Activated naive CD4-positive, alpha-beta T cell treated with anti-CD3 and anti-CD28 coated beads, Interleukin-2, amount 10 ng/mL, durations not matched to agents 7 days and 5 days (primary cell): ENCODE data around the gene ZNRF1.

Experiments
- CTCF ChIA-PET: fragments of 350-600 bp; sonication (Branson Sonifier 250); formaldehyde crosslinking; loops from one replicate; lab custom pipeline; 2021; ENCODE audit warnings: antibody characterized with exemption; lab: Charles Lee
- DNase-seq: peaks from one replicate; pipeline ENCODE4 v3.0.0-alpha.2; 2020
- H3K27ac Mint-ChIP-seq: one replicate; pipeline ENCODE4 v1.8.0; 2021; ENCODE audit warnings: mild to moderate bottlenecking, moderate library complexity, mixed read lengths
- H3K27me3 Mint-ChIP-seq: one replicate; pipeline ENCODE4 v1.8.0; 2021; ENCODE audit warnings: mild to moderate bottlenecking, mixed read lengths
- H3K36me3 Mint-ChIP-seq: one replicate; pipeline ENCODE4 v1.8.0; 2021; ENCODE audit warnings: mixed read lengths
- H3K4me1 Mint-ChIP-seq: one replicate; pipeline ENCODE4 v1.8.0; 2021; ENCODE audit warnings: mixed read lengths
- H3K4me3 Mint-ChIP-seq: one replicate; pipeline ENCODE4 v1.8.0; 2021; ENCODE audit warnings: mild to moderate bottlenecking, moderate library complexity, mixed read lengths
- H3K9me3 Mint-ChIP-seq: one replicate; pipeline ENCODE4 v1.8.0; 2021; ENCODE audit warnings: mixed read lengths

The ZNRF1 gene

DNA sequence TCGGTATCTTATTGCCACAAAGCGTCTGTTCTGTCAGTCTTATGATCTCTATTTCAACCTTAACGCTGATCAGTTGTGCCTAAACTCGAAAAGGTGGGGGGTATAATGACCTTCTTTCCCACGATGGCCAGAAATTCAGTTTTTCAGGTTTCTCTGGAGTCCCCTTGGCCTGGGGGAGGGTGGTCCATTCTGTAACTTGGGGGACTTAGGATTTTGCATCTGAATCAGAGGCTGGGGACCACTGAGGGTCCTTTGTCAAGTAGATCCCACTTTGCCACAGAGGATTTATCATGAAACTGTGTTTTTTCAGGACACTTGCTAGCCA, 7.6 kb upstream of the ZNRF1 start:
- CTCF ChIA-PET = no interaction called here
- DNase-seq = no peak
- Mint-ChIP-seq H3K36me3 (no peaks in the 10 kb centered on the region), H3K27ac (no peak overlapping the region), H3K27me3 (peaks cover 35% of the 10 kb centered on the region), H3K4me1 (no peaks in the 10 kb centered on the region), H3K4me3 (no peak overlapping the region), H3K9me3 (no peaks in the 10 kb centered on the region)

DNA sequence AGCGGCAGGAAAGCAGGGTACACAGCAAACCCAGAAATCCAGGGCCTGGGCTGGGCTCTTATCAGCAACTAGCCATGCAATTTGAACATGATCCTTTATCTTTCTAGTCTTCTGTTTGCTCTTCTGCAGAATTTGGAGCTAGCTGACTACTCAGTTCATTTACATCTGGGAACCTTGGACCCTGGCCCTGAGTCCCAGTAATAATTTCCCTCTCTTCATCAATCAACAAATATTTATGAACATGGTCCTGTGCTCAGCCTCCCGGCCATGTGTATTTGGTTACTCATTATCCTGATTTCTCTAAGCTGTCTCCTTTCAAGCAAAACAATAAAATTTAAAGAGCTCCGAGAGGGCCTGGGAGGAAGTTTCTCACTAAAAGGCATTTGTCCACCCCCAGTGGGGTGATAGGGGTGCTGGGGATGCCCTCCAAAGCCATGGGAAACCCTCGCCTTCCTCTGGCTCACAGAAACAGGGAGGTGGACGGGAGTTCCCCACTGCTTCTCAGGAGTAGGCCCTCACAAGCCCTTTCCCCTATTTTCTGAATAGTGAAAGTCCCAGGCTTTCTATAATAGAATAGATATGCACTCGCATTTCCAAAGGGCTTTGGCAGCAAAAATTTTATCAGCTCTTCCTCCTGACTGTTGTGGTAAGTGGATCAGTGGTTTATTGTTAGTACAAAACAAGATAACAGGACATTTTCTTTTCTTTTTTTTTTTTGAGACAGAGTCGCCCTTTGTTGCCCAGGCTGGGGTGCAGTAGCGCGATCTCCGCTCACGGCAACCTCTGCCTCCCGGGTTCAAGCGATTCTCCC, 7.0 kb upstream of the ZNRF1 start:
- Mint-ChIP-seq H3K4me1 (no peaks in the 10 kb centered on the region), H3K9me3 (no peaks in the 10 kb centered on the region), H3K36me3 (no peaks in the 10 kb centered on the region), H3K27ac (no peak overlapping the region), H3K4me3 (no peak overlapping the region), H3K27me3 (peaks cover 35% of the 10 kb centered on the region)
- CTCF ChIA-PET = interaction anchor here (1.1 to 2.5 kb wide), 3 partner anchors 108 to 120 kb away, joined by 3 to 16 read pairs (median 3); no protein-coding TSS in a partner anchor
- DNase-seq = no peak

DNA sequence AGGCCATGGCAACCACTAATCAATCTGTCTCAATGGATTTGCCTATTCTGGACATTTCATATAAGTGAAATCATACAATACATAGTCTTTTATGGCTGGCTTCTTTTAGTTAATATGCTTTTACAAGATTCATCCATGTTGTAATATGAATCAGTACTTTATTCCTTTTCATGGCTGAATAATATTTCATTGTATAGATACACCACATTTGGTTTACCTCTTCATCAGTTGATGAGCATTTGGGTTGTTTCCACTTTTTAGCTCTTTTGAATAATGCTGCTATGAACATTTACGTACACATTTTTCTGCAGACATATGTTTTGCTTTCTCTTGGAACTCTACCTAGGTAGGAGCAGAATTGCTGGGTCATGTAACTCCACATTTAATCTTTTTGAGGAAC, 2.8 kb upstream of the ZNRF1 start:
- no peaks in the 10 kb centered on the region for H3K9me3 Mint-ChIP-seq
- peaks cover 2% of the 10 kb centered on the region for H3K36me3 Mint-ChIP-seq
- no peak for DNase-seq
- no peak overlapping the region for H3K4me3 Mint-ChIP-seq
- no peak overlapping the region for H3K27ac Mint-ChIP-seq
- CTCF ChIA-PET = interaction anchor here (1.0 to 6.2 kb wide), 3 partner anchors 9 to 114 kb away, joined by 3 to 135 read pairs (median 19); partner anchors contain the start of gene WDR59
- H3K27me3 Mint-ChIP-seq = peaks cover 44% of the 10 kb centered on the region
- H3K4me1 Mint-ChIP-seq = peaks cover 18% of the 10 kb centered on the region

DNA sequence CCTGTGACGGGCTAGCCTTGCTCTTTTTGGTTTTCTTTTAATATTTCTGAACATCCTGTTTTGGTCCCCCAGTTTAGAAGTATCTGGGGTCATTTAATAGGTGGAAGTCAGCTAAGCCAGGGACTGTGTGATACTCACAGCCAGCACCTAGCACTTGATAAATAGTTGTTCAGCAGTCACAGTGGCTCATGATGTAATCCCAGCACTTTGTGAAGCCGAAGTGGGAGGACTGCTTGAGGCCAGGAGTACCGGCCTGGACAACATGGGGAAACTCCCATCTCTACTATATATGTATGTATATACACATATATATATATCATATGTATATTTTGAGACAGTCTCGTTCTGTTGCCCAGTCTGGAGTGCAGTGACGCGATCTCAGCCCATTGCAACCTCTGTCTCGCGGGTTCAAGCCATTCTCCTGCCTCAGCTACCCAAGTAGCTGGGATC, 1.8 kb upstream of the ZNRF1 start:
- H3K27me3 Mint-ChIP-seq = peaks cover 37% of the 10 kb centered on the region
- H3K4me1 Mint-ChIP-seq = peaks cover 20% of the 10 kb centered on the region
- peaks cover 2% of the 10 kb centered on the region for H3K36me3 Mint-ChIP-seq
- no peak overlapping the region for H3K4me3 Mint-ChIP-seq
- H3K27ac Mint-ChIP-seq = no peak overlapping the region
- no peak for DNase-seq
- H3K9me3 Mint-ChIP-seq = no peaks in the 10 kb centered on the region
- CTCF ChIA-PET = interaction anchor here (3.3 to 6.2 kb wide), 2 partner anchors 12 to 113 kb away, joined by 19 to 135 read pairs; partner anchors contain the start of gene WDR59

DNA sequence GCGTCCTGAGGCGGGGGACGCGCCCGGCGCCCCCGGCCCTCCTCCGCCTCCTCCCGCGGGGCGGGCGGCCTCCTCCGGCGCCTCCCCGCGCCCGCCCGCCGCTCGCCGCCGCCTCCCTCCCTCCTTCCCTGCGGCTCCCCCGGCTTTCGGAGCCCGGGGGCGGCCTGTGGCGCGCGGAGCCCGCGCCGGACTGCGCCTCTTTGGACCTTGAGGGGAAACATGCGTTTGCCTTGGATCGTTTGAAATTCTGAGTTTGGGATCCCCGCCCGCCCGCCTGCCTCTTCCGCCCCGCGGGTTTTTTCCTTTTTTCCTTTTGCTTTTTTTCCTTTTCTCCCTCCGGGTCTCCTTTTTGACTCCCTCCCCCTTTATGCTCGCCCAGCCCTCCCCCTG, 390 bp downstream of the ZNRF1 start:
- Mint-ChIP-seq H3K27ac (no peak overlapping the region), H3K27me3 (peaks cover 27% of the 10 kb centered on the region), H3K36me3 (peaks cover 2% of the 10 kb centered on the region), H3K9me3 (no peaks in the 10 kb centered on the region), H3K4me3 (peak overlapping the region; percentile 69), H3K4me1 (peaks cover 20% of the 10 kb centered on the region)
- CTCF ChIA-PET = interaction anchor here (0.5 to 6.2 kb wide), 6 partner anchors 14 to 201 kb away, joined by 3 to 135 read pairs (median 6); partner anchors contain the start of gene WDR59
- DNase-seq = peak; percentile 47

DNA sequence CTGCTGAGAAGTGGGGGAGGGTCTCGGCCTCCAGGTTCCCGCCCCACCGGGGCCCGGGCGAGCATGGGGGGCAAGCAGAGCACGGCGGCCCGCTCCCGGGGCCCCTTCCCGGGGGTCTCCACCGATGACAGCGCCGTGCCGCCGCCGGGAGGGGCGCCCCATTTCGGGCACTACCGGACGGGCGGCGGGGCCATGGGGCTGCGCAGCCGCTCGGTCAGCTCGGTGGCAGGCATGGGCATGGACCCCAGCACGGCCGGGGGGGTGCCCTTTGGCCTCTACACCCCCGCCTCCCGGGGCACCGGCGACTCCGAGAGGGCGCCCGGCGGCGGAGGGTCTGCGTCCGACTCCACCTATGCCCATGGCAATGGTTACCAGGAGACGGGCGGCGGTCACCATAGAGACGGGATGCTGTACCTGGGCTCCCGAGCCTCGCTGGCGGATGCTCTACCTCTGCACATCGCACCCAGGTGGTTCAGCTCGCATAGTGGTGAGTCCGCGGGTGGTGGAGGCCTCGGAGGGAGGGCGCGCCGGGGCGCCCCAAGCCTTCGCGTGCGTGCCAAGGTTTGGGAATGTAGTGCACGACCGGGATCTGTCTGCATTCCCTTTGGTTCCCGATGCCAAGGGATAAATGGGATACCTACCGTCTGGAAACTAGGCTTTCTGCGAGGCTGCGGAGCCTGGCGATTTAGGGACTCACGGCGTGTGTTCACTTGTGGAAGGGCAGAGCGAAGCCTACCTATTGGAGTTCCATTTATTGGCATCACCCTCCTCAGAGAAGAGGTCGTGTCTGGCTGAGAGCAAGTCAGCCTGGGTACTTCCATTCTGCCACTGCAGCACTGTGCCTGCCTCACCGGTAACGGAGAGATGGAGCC, 1.0 kb downstream of the ZNRF1 start:
- H3K4me3 Mint-ChIP-seq = peak overlapping the region; percentile 69
- H3K4me1 Mint-ChIP-seq = peaks cover 20% of the 10 kb centered on the region
- peaks cover 27% of the 10 kb centered on the region for H3K27me3 Mint-ChIP-seq
- peaks cover 2% of the 10 kb centered on the region for H3K36me3 Mint-ChIP-seq
- DNase-seq = peak; percentile 80
- H3K9me3 Mint-ChIP-seq = no peaks in the 10 kb centered on the region
- H3K27ac Mint-ChIP-seq = no peak overlapping the region
- CTCF ChIA-PET = interaction anchor here (0.5 to 6.2 kb wide), 4 partner anchors 15 to 200 kb away, joined by 4 to 135 read pairs (median 13); partner anchors contain the start of gene WDR59

DNA sequence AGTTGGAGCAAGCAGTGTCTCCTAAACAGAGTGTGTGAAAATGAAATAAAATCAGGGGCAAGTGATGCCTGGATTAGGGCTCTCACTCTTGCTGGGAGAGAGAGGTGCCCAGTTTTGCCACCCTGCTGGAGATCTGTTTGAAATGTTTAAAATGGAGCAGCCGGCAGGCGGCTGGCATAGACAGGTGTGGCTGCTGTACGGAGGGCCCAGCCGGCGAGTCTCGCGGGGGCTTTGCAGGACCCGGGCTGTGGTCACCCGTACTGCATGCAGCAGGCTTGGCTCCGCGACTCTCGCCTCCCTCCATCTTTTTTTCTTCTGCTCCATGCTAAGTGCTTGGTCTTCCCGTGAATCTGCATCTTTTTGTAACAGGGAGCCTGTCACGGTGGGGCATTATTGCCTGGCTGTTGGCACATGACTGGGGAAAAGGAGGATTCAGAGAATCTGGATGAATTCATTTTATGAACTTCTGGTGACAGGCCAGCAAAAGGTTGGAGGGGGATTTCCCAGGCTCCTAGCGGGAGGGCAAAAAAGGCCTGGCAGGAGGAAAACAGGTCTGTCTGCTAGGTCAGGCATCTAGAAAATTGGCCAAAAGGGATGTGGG, 1.8 kb downstream of the ZNRF1 start:
- no peak for DNase-seq
- H3K9me3 Mint-ChIP-seq = no peaks in the 10 kb centered on the region
- H3K27me3 Mint-ChIP-seq = peaks cover 24% of the 10 kb centered on the region
- H3K4me1 Mint-ChIP-seq = peaks cover 20% of the 10 kb centered on the region
- CTCF ChIA-PET = interaction anchor here (1.6 to 6.2 kb wide), 3 partner anchors 10 to 110 kb away, joined by 4 to 135 read pairs (median 14); no protein-coding TSS in a partner anchor
- H3K4me3 Mint-ChIP-seq = peak overlapping the region; percentile 69
- H3K36me3 Mint-ChIP-seq = peaks cover 2% of the 10 kb centered on the region
- no peak overlapping the region for H3K27ac Mint-ChIP-seq

- Mint-ChIP-seq H3K27ac (no peak overlapping the region), H3K4me3 (no peak overlapping the region), H3K27me3 (peaks cover 23% of the 10 kb centered on the region), H3K9me3 (no peaks in the 10 kb centered on the region), H3K36me3 (peaks cover 2% of the 10 kb centered on the region), H3K4me1 (peaks cover 20% of the 10 kb centered on the region)
- DNase-seq = no peak
- CTCF ChIA-PET = interaction anchor here (1.6 to 2.9 kb wide), 2 partner anchors 9 to 108 kb away, joined by 4 to 14 read pairs; no protein-coding TSS in a partner anchor
Measured at GRCh38 chr16:75002474-75002873, 3.6 kb downstream of the ZNRF1 start.

DNA sequence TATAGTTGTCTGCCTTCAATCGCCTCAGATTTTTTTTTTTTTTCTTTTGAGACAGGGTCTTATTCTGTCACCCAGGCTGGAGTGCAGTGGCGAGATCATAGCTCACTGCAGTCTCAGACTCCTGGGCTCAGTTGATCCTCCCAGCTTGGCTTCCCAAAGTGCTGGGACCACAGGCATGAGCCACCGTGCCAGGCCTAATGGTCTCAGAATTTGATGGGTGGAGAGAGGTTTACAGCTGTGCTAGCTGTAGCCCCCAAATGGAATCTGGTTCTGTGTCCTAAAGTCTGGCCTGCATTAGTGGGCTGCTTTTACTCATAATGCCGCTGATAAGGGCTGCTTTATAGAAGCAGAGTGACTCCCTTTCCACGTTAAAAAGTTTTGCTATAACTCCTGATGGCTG, 5.1 kb downstream of the ZNRF1 start:
- no peak overlapping the region for H3K4me3 Mint-ChIP-seq
- peaks cover 14% of the 10 kb centered on the region for H3K4me1 Mint-ChIP-seq
- CTCF ChIA-PET = interaction anchor here (1.3 kb wide), 1 partner anchor 59 kb away, joined by 3 read pairs; no protein-coding TSS in a partner anchor
- H3K36me3 Mint-ChIP-seq = peaks cover 2% of the 10 kb centered on the region
- peaks cover 18% of the 10 kb centered on the region for H3K27me3 Mint-ChIP-seq
- DNase-seq = no peak
- no peaks in the 10 kb centered on the region for H3K9me3 Mint-ChIP-seq
- H3K27ac Mint-ChIP-seq = no peak overlapping the region

- H3K4me1 Mint-ChIP-seq = peaks cover 14% of the 10 kb centered on the region
- DNase-seq = no peak
- CTCF ChIA-PET = interaction anchor here (1.3 kb wide), 1 partner anchor 59 kb away, joined by 3 read pairs; no protein-coding TSS in a partner anchor
- H3K27ac Mint-ChIP-seq = no peak overlapping the region
- peaks cover 2% of the 10 kb centered on the region for H3K36me3 Mint-ChIP-seq
- H3K4me3 Mint-ChIP-seq = no peak overlapping the region
- H3K27me3 Mint-ChIP-seq = peaks cover 18% of the 10 kb centered on the region
- no peaks in the 10 kb centered on the region for H3K9me3 Mint-ChIP-seq
Measured at GRCh38 chr16:75004460-75004859, 5.6 kb downstream of the ZNRF1 start.

DNA sequence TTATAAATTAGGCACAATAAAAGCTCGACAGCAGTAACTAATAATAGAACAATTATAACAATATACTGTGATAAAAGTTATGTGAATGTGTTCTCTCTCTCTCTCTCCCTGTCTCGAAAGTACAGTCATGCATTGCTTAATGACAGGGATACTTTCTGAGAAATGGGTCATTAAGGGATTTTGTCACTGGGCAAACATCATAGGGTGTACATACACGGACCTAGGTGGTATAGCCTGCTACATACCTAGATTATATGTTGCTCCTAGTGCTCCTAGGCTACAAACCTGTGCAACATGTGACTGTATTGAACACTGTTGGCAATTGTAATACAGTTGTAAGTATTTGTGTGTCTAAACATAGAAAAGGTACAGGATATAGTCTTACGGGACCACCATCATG, 6.9 kb downstream of the ZNRF1 start:
- DNase-seq = no peak
- H3K27ac Mint-ChIP-seq = no peak overlapping the region
- peaks cover 2% of the 10 kb centered on the region for H3K36me3 Mint-ChIP-seq
- H3K9me3 Mint-ChIP-seq = no peaks in the 10 kb centered on the region
- peaks cover 5% of the 10 kb centered on the region for H3K4me1 Mint-ChIP-seq
- CTCF ChIA-PET = interaction anchor here (0.6 to 1.2 kb wide), 2 partner anchors 19 to 105 kb away, joined by 4 read pairs; no protein-coding TSS in a partner anchor
- H3K4me3 Mint-ChIP-seq = no peak overlapping the region
- H3K27me3 Mint-ChIP-seq = peaks cover 7% of the 10 kb centered on the region

DNA sequence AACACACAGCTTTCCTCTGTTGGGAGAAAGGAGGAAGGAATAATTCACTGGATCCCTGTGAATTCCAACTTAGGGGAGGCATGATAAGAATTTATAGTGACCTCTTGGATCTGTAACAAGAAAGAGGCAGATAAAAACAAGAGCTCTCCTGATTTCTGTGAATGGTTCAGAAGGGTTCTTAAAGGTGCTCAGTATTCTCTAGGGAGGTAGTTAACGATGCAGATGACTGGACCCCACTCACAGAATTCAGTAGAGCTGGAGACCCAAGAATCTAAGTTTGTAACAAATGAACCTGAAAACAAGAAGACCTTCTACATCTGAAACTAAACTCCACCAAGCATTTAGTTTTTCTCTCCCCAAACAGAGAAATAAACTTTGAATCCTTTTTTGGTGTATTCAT, 8.6 kb downstream of the ZNRF1 start:
- Mint-ChIP-seq H3K9me3 (no peaks in the 10 kb centered on the region), H3K36me3 (no peaks in the 10 kb centered on the region), H3K4me1 (peaks cover 10% of the 10 kb centered on the region), H3K27me3 (peaks cover 4% of the 10 kb centered on the region), H3K27ac (no peak overlapping the region), H3K4me3 (no peak overlapping the region)
- DNase-seq = no peak
- CTCF ChIA-PET = interaction anchor here (1.5 to 1.8 kb wide), 2 partner anchors 102 to 103 kb away, joined by 4 read pairs; no protein-coding TSS in a partner anchor

- Mint-ChIP-seq H3K4me1 (peaks cover 15% of the 10 kb centered on the region), H3K27ac (no peak overlapping the region)
Measured at GRCh38 chr16:75010427-75010826, 11.6 kb downstream of the ZNRF1 start.

More at GRCh38 chr16:75010427-75010826, 11.6 kb downstream of the ZNRF1 start:
- Mint-ChIP-seq H3K9me3 (no peaks in the 10 kb centered on the region), H3K36me3 (no peaks in the 10 kb centered on the region), H3K4me3 (no peak overlapping the region), H3K27me3 (no peaks in the 10 kb centered on the region)
- CTCF ChIA-PET = interaction anchor here (1.3 to 2.2 kb wide), 4 partner anchors 9 to 101 kb away, joined by 4 to 8 read pairs (median 4); partner anchors contain the start of gene ZNRF1
- no peak for DNase-seq
